GM21737 (cell line): ENCODE measurements around the gene LENG1.
"Not testable (repeated sequence)": the region's sequence is repeated elsewhere in the genome, so short reads cannot be mapped to it uniquely, and the experiment has no call there.

ENCODE experiments used
- ATAC-seq: cut with Tn5 transposase; IDR thresholded peaks from one replicate; pipeline ENCODE4 v1.9.1; 2021; ENCODE audit warnings: mild to moderate bottlenecking, moderate library complexity; ENCODE audit not compliant: unreplicated experiment

The LENG1 gene

GRCh38 chr19:54189735-54190502 is 30.4 kb upstream of the LENG1 start:
- peak; percentile 45 for ATAC-seq

GRCh38 chr19:54189145-54189734 is 29.7 kb upstream of the LENG1 start, which contains the start of gene MBOAT7:
Gene MBOAT7 (minus strand): TSS chr19:54189580. CDS start chr19:54188508, 1,072 bp downstream.
- peak; percentile 17 for ATAC-seq

GRCh38 chr19:54188215-54188871 is 28.8 kb upstream of the LENG1 start:
- ATAC-seq, result no peak

- ATAC-seq, result no peak
These were observed 27.4 kb upstream of the LENG1 start for GRCh38 chr19:54186934-54187381.

GRCh38 chr19:54186351-54186750 is 26.8 kb upstream of the LENG1 start:
- ATAC-seq, result no peak

GRCh38 chr19:54183431-54183830 is 23.9 kb upstream of the LENG1 start:
- ATAC-seq, result no peak

GRCh38 chr19:54181894-54182293 is 22.4 kb upstream of the LENG1 start:
- not testable (repeated sequence) for ATAC-seq

- ATAC-seq, result no peak
These were observed 21.2 kb upstream of the LENG1 start for GRCh38 chr19:54180691-54181091.

GRCh38 chr19:54179921-54180461 is 20.5 kb upstream of the LENG1 start:
- ATAC-seq, result no peak

GRCh38 chr19:54179262-54179852 is 19.8 kb upstream of the LENG1 start:
- no peak for ATAC-seq

GRCh38 chr19:54178581-54179261 is 19.2 kb upstream of the LENG1 start:
- no peak for ATAC-seq

- ATAC-seq, result no peak
These were observed 14.7 kb upstream of the LENG1 start for GRCh38 chr19:54173951-54174834.

- ATAC-seq, result no peak
These were observed 13.8 kb upstream of the LENG1 start for GRCh38 chr19:54173359-54173699.

- no peak for ATAC-seq
These were observed 13.2 kb upstream of the LENG1 start, which contains the start of gene TMC4 for GRCh38 chr19:54172471-54173358. Gene TMC4 (minus strand): TSS chr19:54173160. CDS start chr19:54173117, 43 bp downstream.

GRCh38 chr19:54171736-54172431 is 12.4 kb upstream of the LENG1 start:
- not testable (repeated sequence) for ATAC-seq

GRCh38 chr19:54169149-54169740 is 9.7 kb upstream of the LENG1 start:
- no peak for ATAC-seq

- ATAC-seq, result no peak
These were observed 8.8 kb upstream of the LENG1 start for GRCh38 chr19:54168174-54168917.
